HG03378 (cell line): ENCODE measurements around the gene B3GNT9.

Experiments used
- ATAC-seq: cut with Tn5 transposase; IDR thresholded peaks from one replicate; pipeline ENCODE4 v1.9.1; 2021; ENCODE audit warnings: mild to moderate bottlenecking, moderate library complexity; ENCODE audit not compliant: unreplicated experiment

Gene B3GNT9

GRCh38 chr16:67116388-67117311, 34.1 kb downstream of the B3GNT9 start:
- ATAC-seq, result no peak

- ATAC-seq, result no peak
Measured at GRCh38 chr16:67115639-67116038, 35.2 kb downstream of the B3GNT9 start.

GRCh38 chr16:67114793-67115192, 36.0 kb downstream of the B3GNT9 start:
- ATAC-seq, result no peak

- ATAC-seq, result no peak
Measured at GRCh38 chr16:67112591-67113399, 38.0 kb downstream of the B3GNT9 start.

- no peak for ATAC-seq
Measured at GRCh38 chr16:67111951-67112444, 38.8 kb downstream of the B3GNT9 start.

- ATAC-seq, result peak; percentile 61
Measured at GRCh38 chr16:67109407-67110135, 41.2 kb downstream of the B3GNT9 start, which contains the start of gene PHAF1. TSS of gene PHAF1 (plus strand) at chr16:67109941. CDS start at chr16:67110176, 235 bp downstream.

- no peak for ATAC-seq
Measured at GRCh38 chr16:67108931-67109406, 41.8 kb downstream of the B3GNT9 start.

- no peak for ATAC-seq
Measured at GRCh38 chr16:67108489-67108888, 42.3 kb downstream of the B3GNT9 start.

- no peak for ATAC-seq
Measured at GRCh38 chr16:67105881-67106280, 44.9 kb downstream of the B3GNT9 start.

- no peak for ATAC-seq
Measured at GRCh38 chr16:67105246-67105645, 45.6 kb downstream of the B3GNT9 start.

- no peak for ATAC-seq
Measured at GRCh38 chr16:67104845-67105244, 46.0 kb downstream of the B3GNT9 start.

- no peak for ATAC-seq
Measured at GRCh38 chr16:67104061-67104460, 46.7 kb downstream of the B3GNT9 start.

GRCh38 chr16:67101311-67102082, 49.3 kb downstream of the B3GNT9 start:
- ATAC-seq, result no peak

- ATAC-seq, result no peak
Measured at GRCh38 chr16:67100569-67101310, 50.1 kb downstream of the B3GNT9 start.

- no peak for ATAC-seq
Measured at GRCh38 chr16:67098599-67098998, 52.2 kb downstream of the B3GNT9 start.
